Neural progenitor cell (in vitro differentiated cells): ENCODE data around the gene CDH18.

Source experiments
- EZH2phosphoT487 ChIP-seq: fragments of 200-600 bp; sonication (generic); IDR thresholded peaks from 2 replicates; pipeline ENCODE4 v1.6.1; 2017; ENCODE audit warnings: antibody characterized with exemption
- TF ChIP-seq, protein P1 (sequence below): fragments of 200-600 bp; sonication (generic); IDR thresholded peaks from 2 replicates; pipeline ENCODE4 v1.5.1; 2017; ENCODE audit warnings: antibody characterized with exemption, mild to moderate bottlenecking

DNA sequence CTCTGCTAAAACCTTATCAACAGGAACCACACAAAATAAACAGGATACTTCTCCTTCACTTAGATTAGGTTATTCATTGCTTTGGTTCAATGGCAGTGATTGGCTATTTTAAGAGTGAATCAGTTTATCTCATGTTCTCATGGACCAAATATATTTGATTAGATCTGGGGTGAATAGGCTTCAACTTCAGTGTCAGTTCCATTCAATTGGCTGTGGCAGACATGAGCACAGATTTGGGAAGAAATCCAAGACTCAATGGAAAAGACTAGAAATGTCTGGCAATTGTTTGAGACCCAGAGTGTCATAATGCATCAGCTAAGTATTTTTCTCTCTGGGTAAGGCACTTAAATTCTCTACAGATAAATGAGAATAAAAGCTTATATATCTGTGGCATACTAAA, 37.1 kb downstream of the CDH18 start:
- TF ChIP-seq, protein P1, sequence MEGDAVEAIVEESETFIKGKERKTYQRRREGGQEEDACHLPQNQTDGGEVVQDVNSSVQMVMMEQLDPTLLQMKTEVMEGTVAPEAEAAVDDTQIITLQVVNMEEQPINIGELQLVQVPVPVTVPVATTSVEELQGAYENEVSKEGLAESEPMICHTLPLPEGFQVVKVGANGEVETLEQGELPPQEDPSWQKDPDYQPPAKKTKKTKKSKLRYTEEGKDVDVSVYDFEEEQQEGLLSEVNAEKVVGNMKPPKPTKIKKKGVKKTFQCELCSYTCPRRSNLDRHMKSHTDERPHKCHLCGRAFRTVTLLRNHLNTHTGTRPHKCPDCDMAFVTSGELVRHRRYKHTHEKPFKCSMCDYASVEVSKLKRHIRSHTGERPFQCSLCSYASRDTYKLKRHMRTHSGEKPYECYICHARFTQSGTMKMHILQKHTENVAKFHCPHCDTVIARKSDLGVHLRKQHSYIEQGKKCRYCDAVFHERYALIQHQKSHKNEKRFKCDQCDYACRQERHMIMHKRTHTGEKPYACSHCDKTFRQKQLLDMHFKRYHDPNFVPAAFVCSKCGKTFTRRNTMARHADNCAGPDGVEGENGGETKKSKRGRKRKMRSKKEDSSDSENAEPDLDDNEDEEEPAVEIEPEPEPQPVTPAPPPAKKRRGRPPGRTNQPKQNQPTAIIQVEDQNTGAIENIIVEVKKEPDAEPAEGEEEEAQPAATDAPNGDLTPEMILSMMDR = no peak
- TF ChIP-seq EZH2phosphoT487 = no peak
